AG04450 (cell line): Measurements from ENCODE around the gene VRK2. TPM values are rescaled to one million over a fixed set of nuclear protein-coding genes. Genes with fewer than 3 reads are reported as not detected.

Experiments
- CTCF ChIA-PET: fragments of 300-600, 350-600 bp; formaldehyde crosslinking; extraction: SDS; loops from one replicate; lab custom pipeline; 2022; ENCODE audit warnings: antibody characterized with exemption, inconsistent platforms; lab: Charles Lee
- POLR2A ChIA-PET: fragments of 350-600 bp; formaldehyde crosslinking; extraction: SDS; loops from one replicate; lab custom pipeline; 2021; ENCODE audit warnings: antibody characterized with exemption, inconsistent platforms; lab: Yijun Ruan, JAX
- DNase-seq: peaks from one replicate; pipeline ENCODE4 v3.0.0-alpha.2; 2011; ENCODE audit warnings: low read depth, low spot score
- H3K27ac ChIP-seq: one replicate; pipeline ENCODE4 v1.5.1; 2012; ENCODE audit warnings: low read depth, low read length, control low read depth
- H3K27me3 ChIP-seq: one replicate; pipeline ENCODE4 v1.6.0; 2012; ENCODE audit warnings: low read length; ENCODE audit not compliant: control insufficient read depth, insufficient read depth
- H3K4me3 ChIP-seq: 2 replicates; pipeline ENCODE4 v1.5.1; 2011; ENCODE audit warnings: mild to moderate bottlenecking, low read depth, low read length, control low read depth
- H3K9me3 ChIP-seq: 2 replicates; pipeline ENCODE4 v1.5.1; 2012; ENCODE audit warnings: low read length; ENCODE audit not compliant: control insufficient read depth, insufficient read depth
- polyA plus RNA-seq: library from polyadenylated mRNA; depleted of rRNA; stranded (reverse); fragments of >200 nt; gene quantifications from 2 replicates; pipeline ENCODE4 v1.2.3, GENCODE V29; 2011
- TF ChIP-seq, protein P1 (sequence below): IDR thresholded peaks from 2 replicates; pipeline ENCODE4 v1.5.1; 2011; ENCODE audit warnings: low read depth, low read length, control low read depth, inconsistent platforms

VRK2 gene
- polyA plus RNA-seq, 1 experiment, result 19.4 TPM

DNA sequence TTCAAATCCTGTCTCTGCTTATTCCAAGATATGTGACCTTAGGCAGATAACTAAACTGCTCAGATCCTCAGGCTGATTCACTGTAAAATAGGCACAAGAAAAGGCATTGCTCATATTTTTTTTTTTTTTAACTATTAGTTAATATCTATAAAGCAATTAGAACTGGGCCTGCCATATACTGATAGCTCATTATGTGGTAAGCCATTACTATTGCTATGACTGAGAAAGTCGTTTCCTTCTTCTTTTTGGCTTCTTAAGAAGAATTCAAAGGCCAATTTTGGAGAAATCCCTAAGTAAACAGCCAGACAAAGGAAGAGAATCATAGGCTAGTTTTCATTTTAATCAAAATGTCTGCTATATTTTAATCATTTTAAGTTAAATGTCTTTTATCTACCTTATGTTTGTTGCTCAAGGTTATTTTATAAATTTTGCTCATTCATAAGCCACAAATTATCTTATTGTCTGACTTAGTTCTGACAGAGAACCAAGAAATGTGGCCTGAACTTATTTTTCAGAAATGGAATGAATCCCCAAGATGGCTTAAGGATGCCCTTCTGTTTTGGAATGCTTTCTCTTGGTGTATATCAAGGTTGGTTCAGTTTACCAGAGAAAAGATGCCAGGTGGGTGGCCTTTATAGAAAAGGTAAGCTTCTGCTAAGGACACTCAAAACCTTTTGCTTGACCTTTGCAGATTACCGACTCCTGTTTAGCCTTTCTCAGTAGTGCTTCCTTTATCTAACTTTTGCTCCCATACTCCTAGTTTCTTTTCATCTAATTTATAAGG lies 21.3 kb upstream of the VRK2 start:
- no peaks in the 10 kb centered on the region for H3K9me3 ChIP-seq
- no peak for DNase-seq
- no peak overlapping the region for H3K27ac ChIP-seq
- TF ChIP-seq, protein P1, sequence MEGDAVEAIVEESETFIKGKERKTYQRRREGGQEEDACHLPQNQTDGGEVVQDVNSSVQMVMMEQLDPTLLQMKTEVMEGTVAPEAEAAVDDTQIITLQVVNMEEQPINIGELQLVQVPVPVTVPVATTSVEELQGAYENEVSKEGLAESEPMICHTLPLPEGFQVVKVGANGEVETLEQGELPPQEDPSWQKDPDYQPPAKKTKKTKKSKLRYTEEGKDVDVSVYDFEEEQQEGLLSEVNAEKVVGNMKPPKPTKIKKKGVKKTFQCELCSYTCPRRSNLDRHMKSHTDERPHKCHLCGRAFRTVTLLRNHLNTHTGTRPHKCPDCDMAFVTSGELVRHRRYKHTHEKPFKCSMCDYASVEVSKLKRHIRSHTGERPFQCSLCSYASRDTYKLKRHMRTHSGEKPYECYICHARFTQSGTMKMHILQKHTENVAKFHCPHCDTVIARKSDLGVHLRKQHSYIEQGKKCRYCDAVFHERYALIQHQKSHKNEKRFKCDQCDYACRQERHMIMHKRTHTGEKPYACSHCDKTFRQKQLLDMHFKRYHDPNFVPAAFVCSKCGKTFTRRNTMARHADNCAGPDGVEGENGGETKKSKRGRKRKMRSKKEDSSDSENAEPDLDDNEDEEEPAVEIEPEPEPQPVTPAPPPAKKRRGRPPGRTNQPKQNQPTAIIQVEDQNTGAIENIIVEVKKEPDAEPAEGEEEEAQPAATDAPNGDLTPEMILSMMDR, result no peak
- H3K4me3 ChIP-seq, result no peak overlapping the region
- no peaks in the 10 kb centered on the region for H3K27me3 ChIP-seq
- POLR2A ChIA-PET, result no interaction called here
- CTCF ChIA-PET, result no interaction called here

DNA sequence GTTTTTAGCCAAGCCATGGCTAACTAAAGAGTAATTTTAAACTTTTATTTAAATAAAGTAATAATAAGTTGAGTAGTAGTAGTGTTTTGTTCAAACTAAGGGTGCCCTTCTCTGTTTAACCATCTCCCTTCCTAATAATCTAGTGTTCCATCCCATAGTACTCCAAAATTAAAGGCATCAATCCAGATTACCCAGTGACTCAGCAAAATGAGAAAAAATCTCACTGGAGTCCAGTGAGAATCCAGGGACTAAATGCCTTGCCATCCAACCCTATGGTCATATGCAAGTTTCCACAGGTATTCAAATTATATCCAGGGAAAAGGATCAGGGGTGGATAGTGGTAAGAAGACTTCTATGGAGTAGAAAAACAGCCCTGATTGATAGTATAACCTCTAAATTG lies 19.6 kb upstream of the VRK2 start:
- CTCF ChIA-PET, result no interaction called here
- Histone ChIP-seq H3K27ac (no peak overlapping the region), H3K9me3 (no peaks in the 10 kb centered on the region), H3K27me3 (no peaks in the 10 kb centered on the region), H3K4me3 (no peak overlapping the region)
- TF ChIP-seq, protein P1, result no peak
- DNase-seq, result no peak
- POLR2A ChIA-PET, result no interaction called here

DNA sequence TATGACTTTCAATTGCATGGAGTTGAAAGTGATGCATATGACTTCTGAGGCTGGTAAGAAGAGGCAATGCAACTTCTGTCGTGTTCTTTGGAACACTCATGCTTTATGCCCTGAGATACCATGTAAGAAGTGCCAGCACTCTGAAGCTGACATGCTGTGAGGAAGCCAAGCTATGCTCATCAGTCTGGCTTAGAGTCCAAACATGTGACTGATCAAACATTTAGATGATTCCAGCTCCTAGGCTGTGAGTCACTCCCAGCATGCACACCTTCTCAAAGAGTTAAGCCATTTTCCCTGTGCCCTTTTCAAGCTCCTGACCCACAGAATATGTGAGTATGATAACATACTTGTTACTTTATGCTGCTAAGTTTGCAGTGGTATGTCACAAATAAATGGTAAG lies 15.8 kb upstream of the VRK2 start:
- no peak overlapping the region for H3K27ac ChIP-seq
- TF ChIP-seq, protein P1, result no peak
- no peaks in the 10 kb centered on the region for H3K27me3 ChIP-seq
- POLR2A ChIA-PET, result no interaction called here
- CTCF ChIA-PET, result interaction anchor here (0.9 kb wide), 1 partner anchor 125 kb away, joined by 3 read pairs; no protein-coding TSS in a partner anchor
- no peak overlapping the region for H3K4me3 ChIP-seq
- DNase-seq, result no peak
- H3K9me3 ChIP-seq, result peaks cover 3% of the 10 kb centered on the region; the same call in 1 of the 2 replicates

DNA sequence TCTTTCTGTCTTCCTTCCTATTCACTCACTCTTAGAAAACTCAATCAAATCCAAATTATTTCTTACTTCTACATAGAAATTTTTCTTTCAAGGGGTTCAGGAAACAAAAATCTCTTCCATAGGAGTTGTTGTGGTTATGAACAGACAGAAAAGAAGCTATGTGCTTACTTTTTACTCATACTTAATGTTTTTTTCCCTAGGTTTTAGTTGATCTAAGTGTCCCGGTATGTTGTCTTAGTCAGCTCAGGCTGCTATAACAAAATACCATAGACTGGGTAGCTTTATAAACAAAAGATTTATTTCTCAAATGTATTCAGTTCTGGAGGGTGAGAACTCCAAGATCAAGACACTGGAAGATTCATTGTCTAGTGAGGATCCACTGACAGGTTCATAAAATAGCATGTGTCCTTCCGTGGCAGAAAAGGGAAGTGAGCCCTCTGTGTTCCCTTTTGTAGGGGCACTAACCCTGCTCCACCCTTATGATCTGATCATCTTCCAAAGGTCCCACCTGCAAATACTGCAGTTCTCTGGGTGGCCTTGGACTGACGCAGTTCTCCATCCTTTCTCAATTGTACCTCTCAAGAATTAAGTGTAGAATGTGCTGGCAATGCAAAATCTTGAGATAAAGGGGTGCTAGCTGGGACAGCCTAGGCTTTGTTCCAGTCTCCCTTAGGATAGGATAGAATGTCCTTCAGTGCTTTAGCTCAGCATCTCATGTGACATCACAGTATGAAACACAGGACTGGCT lies 14.4 kb upstream of the VRK2 start:
- no peak overlapping the region for H3K4me3 ChIP-seq
- CTCF ChIA-PET, result no interaction called here
- POLR2A ChIA-PET, result interaction anchor here (1.3 kb wide), 1 partner anchor 14 kb away, joined by 3 read pairs; the partner anchor contains the start of gene VRK2
- TF ChIP-seq, protein P1, result no peak
- no peaks in the 10 kb centered on the region for H3K27me3 ChIP-seq
- no peak overlapping the region for H3K27ac ChIP-seq
- peak; percentile 18 for DNase-seq
- H3K9me3 ChIP-seq, result peaks cover 3% of the 10 kb centered on the region; the same call in 1 of the 2 replicates

DNA sequence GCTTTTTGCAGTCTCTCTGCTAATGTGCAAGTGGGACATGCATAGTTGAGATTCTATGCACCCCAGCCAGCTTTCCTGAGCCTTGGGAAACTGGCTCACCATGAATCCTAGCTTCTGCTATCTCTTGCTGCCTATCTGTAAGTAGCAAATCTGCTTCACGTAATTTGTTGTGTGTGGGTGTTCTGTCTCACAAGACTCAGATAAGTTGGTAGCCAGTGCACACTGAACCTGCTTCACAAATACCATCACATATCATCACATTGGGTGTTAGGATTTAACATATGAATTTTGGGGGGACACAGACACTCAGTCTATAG lies 13.9 kb upstream of the VRK2 start:
- TF ChIP-seq, protein P1, result no peak
- Histone ChIP-seq H3K27ac (no peak overlapping the region), H3K27me3 (no peaks in the 10 kb centered on the region), H3K9me3 (peaks cover 3% of the 10 kb centered on the region; the same call in 1 of the 2 replicates), H3K4me3 (no peak overlapping the region)
- ChIA-PET POLR2A (interaction anchor here (1.3 kb wide), 1 partner anchor 14 kb away, joined by 3 read pairs; the partner anchor contains the start of gene VRK2), CTCF (no interaction called here)
- no peak for DNase-seq
